GM12864 (cell line): Measurements from ENCODE around the gene GLS.

Source experiments
- DNase-seq: peaks from one replicate; pipeline ENCODE4 v3.0.0-alpha.2; 2011; ENCODE audit warnings: low read depth
- H3K4me3 ChIP-seq: 2 replicates; pipeline ENCODE4 v1.5.1; 2011; ENCODE audit warnings: mild to moderate bottlenecking, low read depth, low read length, control low read depth
- CTCF ChIP-seq: IDR thresholded peaks from 2 replicates; pipeline ENCODE4 v1.5.1; 2011; ENCODE audit warnings: low read depth, mild to moderate bottlenecking, moderate library complexity, low read length, control low read depth, inconsistent platforms; ENCODE audit errors: missing control alignments

Gene GLS

GRCh38 chr2:190943706-190944105, 63.1 kb downstream of the GLS start:
- H3K4me3 ChIP-seq: no peak overlapping the region
- no peak for DNase-seq
- TF ChIP-seq CTCF: no peak

GRCh38 chr2:190947141-190947540, 66.5 kb downstream of the GLS start:
- no peak overlapping the region for H3K4me3 ChIP-seq
- TF ChIP-seq CTCF: no peak
- no peak for DNase-seq

- no peak for TF ChIP-seq CTCF
- peak; percentile 16 for DNase-seq
- H3K4me3 ChIP-seq: no peak overlapping the region
Measured at GRCh38 chr2:190947711-190948251, 67.2 kb downstream of the GLS start.

- TF ChIP-seq CTCF: no peak
- no peak for DNase-seq
- H3K4me3 ChIP-seq: no peak overlapping the region
Measured at GRCh38 chr2:190948671-190949070, 68.0 kb downstream of the GLS start.

- H3K4me3 ChIP-seq: no peak overlapping the region
- DNase-seq: no peak
- TF ChIP-seq CTCF: no peak
Measured at GRCh38 chr2:190950566-190950991, 70.0 kb downstream of the GLS start.

GRCh38 chr2:190953257-190953656, 72.6 kb downstream of the GLS start:
- DNase-seq: no peak
- no peak for TF ChIP-seq CTCF
- no peak overlapping the region for H3K4me3 ChIP-seq
